ENCODE measurements around the gene SLC35G2.
"Not testable (repeated sequence)": the region's sequence is repeated elsewhere in the genome, so short reads cannot be mapped to it uniquely, and the experiment has no call there.

Gene SLC35G2

GRCh38 chr3:136885357-136886213 lies 66.7 kb downstream of the SLC35G2 start:
- DNase-seq (ENCODE audit: low read depth) = no peak

GRCh38 chr3:136889947-136890346 lies 71.0 kb downstream of the SLC35G2 start:
- no peak for DNase-seq (ENCODE audit: low read depth)

GRCh38 chr3:136891934-136892855 lies 73.3 kb downstream of the SLC35G2 start:
- DNase-seq (ENCODE audit: low read depth) = no peak

- no peak for DNase-seq (ENCODE audit: low read depth)
These were observed 75.0 kb downstream of the SLC35G2 start for GRCh38 chr3:136893848-136894443.

DNA sequence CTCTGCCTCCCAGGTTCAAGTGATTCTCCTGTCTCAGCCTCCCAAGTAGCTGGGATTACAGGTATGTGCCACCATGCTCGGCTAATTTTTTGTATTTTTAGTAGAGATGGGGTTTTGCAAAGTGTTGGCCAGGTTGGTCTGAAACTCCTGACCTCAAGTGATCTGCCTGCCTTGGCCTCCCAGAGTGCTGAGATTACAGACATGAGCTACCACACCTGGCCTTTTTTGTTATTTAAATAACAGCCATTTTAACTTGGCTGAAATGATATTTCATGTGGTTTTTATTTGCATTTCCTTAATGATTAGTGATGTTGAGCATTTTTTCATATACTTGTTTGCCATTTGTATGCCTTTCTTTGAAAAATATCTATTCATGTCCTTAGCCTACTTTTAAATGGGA lies 78.2 kb downstream of the SLC35G2 start:
- not testable (repeated sequence) for DNase-seq (ENCODE audit: low read depth)

DNA sequence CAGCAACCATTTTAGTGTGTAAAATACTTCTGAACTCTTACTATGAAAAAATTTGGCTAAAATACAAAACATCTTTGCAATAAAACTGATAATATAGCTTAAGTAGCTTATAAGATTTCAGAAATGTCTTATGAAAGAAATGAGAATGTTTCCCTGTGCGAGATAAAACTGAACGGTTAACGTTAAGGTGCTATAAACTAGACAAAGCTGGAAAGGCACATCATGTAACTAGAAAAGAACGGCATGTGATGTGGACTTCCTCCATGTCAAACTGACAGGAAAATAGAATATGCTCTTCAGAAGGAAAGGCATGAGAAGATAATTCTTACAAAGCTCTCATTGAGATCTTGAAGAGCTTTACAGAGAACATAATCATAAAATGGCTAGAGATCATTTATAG lies 79.6 kb downstream of the SLC35G2 start:
- no peak for DNase-seq (ENCODE audit: low read depth)

GRCh38 chr3:136898954-136899353 lies 80.0 kb downstream of the SLC35G2 start:
- DNase-seq (ENCODE audit: low read depth) = no peak

- DNase-seq (ENCODE audit: low read depth) = no peak
These were observed 80.8 kb downstream of the SLC35G2 start for GRCh38 chr3:136899622-136900158.

- DNase-seq (ENCODE audit: low read depth) = not testable (repeated sequence)
These were observed 81.8 kb downstream of the SLC35G2 start for GRCh38 chr3:136900694-136901093.

DNA sequence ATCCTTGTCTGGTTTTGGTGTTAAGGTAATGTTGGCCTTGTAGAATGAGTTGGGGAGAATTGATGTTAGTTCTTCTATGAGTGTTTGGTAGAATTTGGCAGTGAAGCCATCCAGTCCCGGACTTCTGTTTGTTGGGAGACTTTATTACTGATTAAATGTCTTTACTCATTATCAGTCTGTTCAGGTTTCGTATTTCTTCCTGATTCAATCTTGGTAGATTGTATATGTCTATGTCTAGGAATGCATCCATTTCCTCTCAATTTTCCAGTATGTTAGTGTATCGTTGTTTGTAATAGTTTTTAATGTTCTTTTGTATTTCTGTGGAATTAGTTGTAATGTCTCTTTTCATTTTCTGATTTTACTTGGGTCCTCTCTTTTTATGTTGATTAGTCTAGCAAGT lies 82.5 kb downstream of the SLC35G2 start:
- DNase-seq (ENCODE audit: low read depth) = no peak

- not testable (repeated sequence) for DNase-seq (ENCODE audit: low read depth)
These were observed 83.6 kb downstream of the SLC35G2 start for GRCh38 chr3:136902530-136902929.

- DNase-seq (ENCODE audit: low read depth) = no peak
These were observed 85.0 kb downstream of the SLC35G2 start for GRCh38 chr3:136903899-136904298.

DNA sequence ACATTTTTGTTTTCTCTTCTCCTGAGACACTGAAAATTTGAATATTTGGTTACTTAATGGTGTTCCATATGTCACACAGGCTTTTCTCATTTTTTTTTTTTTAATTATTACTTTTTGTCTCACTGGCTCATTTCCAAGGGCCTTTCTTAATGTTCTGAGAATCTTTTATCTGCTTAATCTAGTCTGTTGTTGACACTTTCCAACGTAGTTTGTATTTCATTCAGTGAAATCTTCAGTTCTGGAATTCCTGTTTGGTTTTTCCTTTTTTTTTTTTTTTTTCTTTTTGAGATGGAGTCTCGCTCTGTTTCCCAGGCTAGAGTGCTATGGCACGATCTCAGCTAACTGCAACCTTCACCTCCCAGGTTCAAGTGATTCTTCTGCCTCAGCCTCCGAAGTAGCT lies 85.8 kb downstream of the SLC35G2 start:
- DNase-seq (ENCODE audit: low read depth) = no peak
